ENCODE measurements around the gene MYO3A. TPM values are rescaled to one million over a fixed set of nuclear protein-coding genes. Genes with fewer than 3 reads are reported as not detected.
"Not testable (repeated sequence)": the region's sequence is repeated elsewhere in the genome, so short reads cannot be mapped to it uniquely, and the experiment has no call there.

The MYO3A gene
- polyA plus RNA-seq, 4 donors: 6.5 to 7.0 (median 6.6) TPM

GRCh38 chr10:25978771-25979170 is 44.7 kb downstream of the MYO3A start:
- no peak for DNase-seq (ENCODE audit: low read depth in 4 of 4, low spot score in 3 of 4)

- no peak for DNase-seq (ENCODE audit: low read depth in 4 of 4, low spot score in 3 of 4)
Observed at GRCh38 chr10:25982107-25982506, 48.1 kb downstream of the MYO3A start.

- no peak for DNase-seq (ENCODE audit: low read depth in 4 of 4, low spot score in 3 of 4)
Observed at GRCh38 chr10:25988583-25988982, 54.6 kb downstream of the MYO3A start.

- no peak for DNase-seq (ENCODE audit: low read depth in 4 of 4, low spot score in 3 of 4)
Observed at GRCh38 chr10:25989951-25990350, 55.9 kb downstream of the MYO3A start.

- no peak for DNase-seq (ENCODE audit: low read depth in 4 of 4, low spot score in 3 of 4)
Observed at GRCh38 chr10:25999295-25999981, 65.4 kb downstream of the MYO3A start.

DNA sequence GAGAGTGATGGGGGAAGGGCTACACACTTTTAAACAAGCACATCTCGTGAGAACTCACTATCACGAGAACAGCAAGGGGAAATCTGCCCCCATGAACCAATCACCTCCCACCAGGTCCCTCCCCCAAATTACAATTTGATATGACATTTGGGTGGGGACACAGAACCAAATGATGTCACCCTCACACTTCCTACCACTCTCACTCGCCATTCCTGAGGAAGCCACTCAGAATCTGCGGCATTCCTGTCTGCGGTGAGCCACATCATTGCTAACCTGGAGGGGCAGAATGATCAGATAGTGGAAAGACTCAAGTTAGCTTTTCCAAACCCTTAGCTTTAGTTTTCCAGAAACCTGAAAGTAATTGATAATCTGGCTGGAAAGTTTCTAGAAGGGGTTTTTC is 66.9 kb downstream of the MYO3A start:
- no peak for DNase-seq (ENCODE audit: low read depth in 4 of 4, low spot score in 3 of 4)

DNA sequence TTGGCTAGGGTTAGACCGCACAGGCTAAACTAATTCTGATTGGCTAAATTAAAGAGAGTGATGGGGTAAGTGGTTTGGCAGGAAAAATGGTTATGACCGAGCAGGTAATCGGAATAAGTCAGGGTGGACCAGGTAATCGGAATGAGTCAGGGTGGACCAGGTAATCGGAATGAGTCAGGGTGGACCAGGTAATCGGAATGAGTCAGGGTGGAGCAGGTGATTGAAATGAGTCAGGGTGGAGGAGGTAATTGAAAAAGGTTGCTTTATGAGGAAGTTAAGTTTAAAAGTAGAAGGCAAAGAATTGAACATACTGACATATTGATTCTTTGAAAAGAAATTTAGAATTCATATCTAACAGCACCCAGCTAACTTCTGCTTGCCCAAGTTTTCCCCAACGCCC is 68.4 kb downstream of the MYO3A start:
- not testable (repeated sequence) for DNase-seq (ENCODE audit: low read depth in 4 of 4, low spot score in 3 of 4)

DNA sequence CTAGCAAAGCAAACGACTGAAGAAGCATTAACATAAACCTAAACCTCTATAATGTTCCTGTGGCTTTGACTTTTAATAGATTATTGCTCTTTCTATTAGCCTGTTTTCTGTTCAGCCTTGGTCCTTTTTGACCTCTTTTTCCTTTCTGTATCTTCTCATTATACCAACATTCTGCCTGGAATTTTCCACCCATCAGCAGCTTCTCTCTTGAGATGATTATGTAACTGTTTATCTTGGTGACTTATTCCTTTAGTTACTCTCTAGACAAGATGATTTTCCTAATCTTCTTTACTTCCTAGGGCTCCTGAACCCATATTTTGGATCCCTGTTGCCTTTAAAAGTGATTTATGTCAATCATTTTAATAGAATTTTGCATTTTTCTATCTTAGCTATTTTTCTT is 81.1 kb downstream of the MYO3A start:
- no peak for DNase-seq (ENCODE audit: low read depth in 4 of 4, low spot score in 3 of 4)

DNA sequence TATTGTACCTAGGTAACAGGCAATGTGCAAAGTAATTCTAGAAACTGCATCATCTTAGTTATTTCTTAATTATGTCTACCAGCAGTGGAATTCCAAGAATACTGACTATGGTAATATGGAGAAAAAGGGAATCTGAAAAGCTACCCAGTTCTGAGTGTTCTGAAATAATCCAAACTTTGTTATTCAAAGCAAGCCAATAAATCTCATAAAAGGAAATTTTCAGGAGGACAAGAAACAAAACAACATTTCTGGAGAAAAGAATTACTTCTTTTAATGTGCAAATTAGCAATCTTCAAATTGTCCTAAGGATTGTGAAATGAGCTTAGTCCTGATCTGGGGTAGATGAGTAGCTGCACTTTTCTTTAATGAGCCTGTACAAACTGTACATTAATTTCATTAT is 88.8 kb downstream of the MYO3A start:
- DNase-seq (ENCODE audit: low read depth in 4 of 4, low spot score in 3 of 4): no peak

DNA sequence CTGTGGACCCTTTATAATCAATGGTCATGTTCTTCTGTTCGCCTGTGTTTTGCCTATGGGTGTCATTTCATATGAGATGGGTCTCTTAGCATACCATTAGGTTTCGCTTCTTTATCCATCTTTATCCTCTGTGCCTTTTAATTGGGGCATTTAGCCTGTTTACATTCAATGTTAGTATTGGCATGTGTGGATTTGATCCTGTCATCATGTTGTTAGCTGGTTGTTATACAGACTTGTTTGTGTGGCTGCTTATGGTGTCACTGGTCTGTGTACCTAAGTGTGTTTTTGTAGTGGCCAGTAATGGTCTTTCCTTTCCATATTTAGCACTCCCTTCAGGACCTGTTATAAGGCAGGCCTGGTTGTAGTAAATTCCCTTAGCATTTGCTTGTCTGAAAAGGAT is 90.3 kb downstream of the MYO3A start:
- no peak for DNase-seq (ENCODE audit: low read depth in 4 of 4, low spot score in 3 of 4)

DNA sequence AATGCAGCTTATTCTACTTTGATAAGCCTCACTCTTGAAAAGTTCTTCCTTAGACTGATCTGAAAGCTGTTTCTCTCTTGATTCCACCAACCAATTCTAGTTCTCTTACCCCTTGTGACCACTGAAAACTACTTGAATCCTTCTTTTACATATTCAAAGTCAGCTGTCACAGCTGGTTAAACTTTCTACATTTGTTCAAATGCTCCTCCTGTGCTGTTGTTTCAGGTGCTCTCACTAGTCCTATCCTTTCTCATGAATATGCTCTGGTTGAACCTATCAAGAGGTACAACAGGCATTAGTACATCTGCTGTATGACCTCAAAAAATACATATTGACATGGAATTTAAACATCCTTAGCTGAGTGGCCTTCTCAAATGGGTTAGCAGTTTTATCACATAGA is 91.5 kb downstream of the MYO3A start:
- DNase-seq (ENCODE audit: low read depth in 4 of 4, low spot score in 3 of 4): no peak

DNA sequence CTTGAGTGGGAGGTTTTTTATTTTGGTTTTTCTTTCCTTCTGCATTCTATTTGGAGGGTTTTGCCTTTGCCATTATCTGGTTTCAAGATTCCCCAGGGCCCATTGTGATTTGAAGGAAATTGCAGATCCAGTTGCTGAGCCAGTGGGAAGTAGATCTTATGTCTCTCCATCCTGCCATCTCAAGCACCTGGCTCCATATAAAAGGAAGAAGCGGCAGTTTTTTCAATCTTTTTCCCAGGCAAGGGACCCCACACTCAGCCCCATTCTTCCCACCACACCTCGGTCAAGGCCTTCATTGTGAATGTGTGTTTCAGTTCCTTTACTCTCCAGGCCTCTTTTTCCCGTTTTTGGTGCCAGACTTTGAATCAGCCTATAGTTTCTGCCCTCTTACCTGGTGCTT is 95.8 kb downstream of the MYO3A start:
- no peak for DNase-seq (ENCODE audit: low read depth in 4 of 4, low spot score in 3 of 4)

GRCh38 chr10:26031300-26031699 is 97.3 kb downstream of the MYO3A start:
- no peak for DNase-seq (ENCODE audit: low read depth in 4 of 4, low spot score in 3 of 4)

DNA sequence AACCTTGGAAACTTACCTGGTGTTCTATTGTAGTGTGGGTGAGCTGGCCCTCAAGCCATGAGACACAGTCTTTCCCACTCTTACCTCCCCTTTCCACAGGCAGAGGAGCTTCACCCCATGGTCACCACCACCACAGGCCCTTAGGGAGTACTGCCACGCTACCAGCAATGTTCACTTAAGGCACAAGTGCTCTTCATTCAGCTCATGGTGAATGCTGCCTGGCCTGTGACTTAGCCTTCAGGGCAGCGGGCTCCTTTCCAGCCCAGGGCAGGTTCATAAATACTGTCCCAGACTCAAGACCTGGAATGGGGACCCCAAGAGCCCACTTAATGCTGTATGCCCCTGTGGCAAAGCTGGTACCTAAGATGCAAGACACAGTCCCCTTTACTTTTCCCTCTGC is 109.4 kb downstream of the MYO3A start:
- no peak for DNase-seq (ENCODE audit: low read depth in 4 of 4, low spot score in 3 of 4)

DNA sequence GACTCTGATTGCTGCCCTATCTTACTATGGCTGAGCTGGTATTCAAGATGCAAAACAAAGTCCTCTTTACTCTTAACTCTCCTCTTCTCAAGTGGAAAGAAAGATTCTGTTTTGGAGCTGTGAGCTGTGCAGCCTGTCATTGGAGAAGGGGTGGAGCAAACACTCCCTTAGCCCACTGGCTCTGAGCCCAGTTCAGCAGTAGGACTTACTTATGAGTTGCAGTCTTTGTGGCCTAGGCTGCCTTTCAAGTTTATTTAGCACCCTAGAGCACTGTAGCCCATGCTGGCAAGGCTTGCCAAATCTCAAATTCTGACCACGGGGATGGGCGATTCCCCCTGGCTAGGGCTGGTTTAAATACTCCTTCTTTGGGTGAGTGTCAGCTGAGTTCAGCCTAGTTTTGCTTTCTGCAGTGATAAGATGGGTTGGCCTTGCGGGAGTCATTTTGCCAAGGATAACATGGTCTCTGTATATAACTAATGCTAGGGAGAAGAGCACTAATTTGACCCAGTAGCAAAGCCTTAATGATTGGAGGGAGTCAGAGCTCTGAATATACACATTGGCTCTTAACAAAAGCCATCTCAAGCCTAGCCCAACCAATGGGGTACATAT is 110.2 kb downstream of the MYO3A start:
- DNase-seq (ENCODE audit: low read depth in 4 of 4, low spot score in 3 of 4): peak in 3 of 4 donors; percentile 3 to 20 (median 12)

- DNase-seq (ENCODE audit: low read depth in 4 of 4, low spot score in 3 of 4): no peak
Observed at GRCh38 chr10:26046073-26046700, 112.2 kb downstream of the MYO3A start.

- no peak for DNase-seq (ENCODE audit: low read depth in 4 of 4, low spot score in 3 of 4)
Observed at GRCh38 chr10:26048756-26049155, 114.7 kb downstream of the MYO3A start.

DNA sequence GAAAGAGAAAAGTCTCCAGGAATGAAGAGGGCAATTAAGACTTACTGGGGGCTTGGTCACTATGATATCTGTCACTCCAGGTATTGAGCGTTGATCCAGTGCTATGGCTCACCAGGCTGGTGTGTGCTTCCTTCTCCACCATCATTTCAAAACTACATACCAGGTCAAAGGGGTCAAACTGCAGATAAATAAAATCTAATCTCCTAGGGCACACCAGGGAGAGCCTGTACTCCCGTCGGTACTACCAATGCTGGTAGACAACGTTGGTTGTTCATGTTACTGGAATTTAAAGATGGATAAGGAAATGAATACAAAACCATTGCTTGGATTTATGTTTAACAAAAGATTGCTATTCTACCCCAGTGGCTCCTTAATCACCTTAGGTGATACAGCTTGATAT is 118.3 kb downstream of the MYO3A start:
- DNase-seq (ENCODE audit: low read depth in 4 of 4, low spot score in 3 of 4): no peak

DNA sequence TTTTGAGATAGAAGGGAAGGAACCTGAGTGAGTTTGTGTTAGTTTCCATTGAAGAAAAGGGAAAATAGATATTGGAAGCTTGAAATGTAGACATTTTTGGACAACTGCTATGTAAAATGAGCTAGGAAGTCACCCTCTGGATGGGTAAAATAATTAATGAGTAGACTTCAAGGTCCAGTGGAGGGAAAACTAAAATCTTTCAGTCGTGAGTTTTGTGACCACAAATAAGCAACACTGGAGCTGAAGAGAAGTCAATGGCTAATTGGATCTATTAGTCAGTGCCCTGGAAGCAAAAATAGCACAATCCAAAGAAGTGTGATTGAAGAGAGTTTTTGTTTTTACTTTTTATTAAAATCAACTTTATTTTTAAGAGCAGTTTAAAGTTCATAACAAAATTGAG is 123.4 kb downstream of the MYO3A start:
- no peak for DNase-seq (ENCODE audit: low read depth in 4 of 4, low spot score in 3 of 4)

- DNase-seq (ENCODE audit: low read depth in 4 of 4, low spot score in 3 of 4): no peak
Observed at GRCh38 chr10:26064106-26064505, 130.1 kb downstream of the MYO3A start.

DNA sequence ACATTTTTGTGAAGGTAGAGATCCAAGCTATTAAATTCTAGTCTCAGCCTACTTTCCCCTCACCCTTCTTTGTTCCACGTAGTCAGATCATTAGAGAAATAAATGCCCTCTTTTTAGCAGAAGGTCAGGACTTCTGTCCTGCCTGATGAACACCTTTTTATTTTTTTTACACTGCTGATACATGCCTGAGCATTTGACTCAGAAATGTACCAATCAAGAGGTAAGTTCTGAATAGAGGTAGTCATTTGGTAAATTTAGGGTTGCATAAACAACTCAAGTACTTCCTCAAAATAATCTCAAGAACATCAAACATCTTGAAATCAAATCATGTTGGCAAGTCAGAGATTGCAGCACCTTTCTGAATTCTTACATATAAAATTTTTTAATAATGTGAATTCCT is 133.7 kb downstream of the MYO3A start:
- no peak for DNase-seq (ENCODE audit: low read depth in 4 of 4, low spot score in 3 of 4)

DNA sequence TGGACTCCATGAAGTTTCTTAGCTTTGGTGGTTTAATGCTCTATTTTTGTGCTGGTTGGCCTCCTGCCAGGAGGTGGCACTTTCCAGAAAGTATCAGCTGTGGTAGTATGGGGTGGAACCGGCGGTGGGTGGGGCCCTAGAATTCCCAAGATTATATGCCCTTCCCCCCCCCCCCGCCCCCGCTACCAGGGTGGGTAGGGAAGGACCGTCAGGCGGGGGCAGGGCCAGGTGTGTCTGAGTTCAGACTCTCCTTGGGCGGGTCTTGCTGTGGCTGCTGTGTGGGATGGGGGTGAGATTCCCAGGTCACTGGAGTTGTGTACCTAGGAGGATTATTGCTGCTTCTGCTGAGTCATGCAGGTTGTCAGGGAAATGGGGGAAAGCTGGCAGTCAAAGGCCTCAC is 146.9 kb downstream of the MYO3A start:
- not testable (repeated sequence) for DNase-seq (ENCODE audit: low read depth in 4 of 4, low spot score in 3 of 4)
